Measurements from ENCODE around the gene CCDC116. TPM values are rescaled to one million over a fixed set of nuclear protein-coding genes. Genes with fewer than 3 reads are reported as not detected.
"Not testable (repeated sequence)": the region's sequence is repeated elsewhere in the genome, so short reads cannot be mapped to it uniquely, and the experiment has no call there.

Gene CCDC116
- total RNA-seq (2014; rRNA removed; shearing (Covaris generic)), result 0.05 TPM in 2 replicates

GRCh38 chr22:21632237-21632895, at the start of gene CCDC116:
Gene CCDC116, plus strand, starts transcription at chr22:21632760. Its CDS starts 422 bp downstream, at chr22:21633182.
- DNase-seq (ENCODE audit: low read depth), result no peak

GRCh38 chr22:21582801-21583740, 49.5 kb upstream of the CCDC116 start:
- no peak for DNase-seq (ENCODE audit: low read depth)

- no peak for DNase-seq (ENCODE audit: low read depth)
These were observed 47.2 kb upstream of the CCDC116 start for GRCh38 chr22:21585389-21585788.

DNA sequence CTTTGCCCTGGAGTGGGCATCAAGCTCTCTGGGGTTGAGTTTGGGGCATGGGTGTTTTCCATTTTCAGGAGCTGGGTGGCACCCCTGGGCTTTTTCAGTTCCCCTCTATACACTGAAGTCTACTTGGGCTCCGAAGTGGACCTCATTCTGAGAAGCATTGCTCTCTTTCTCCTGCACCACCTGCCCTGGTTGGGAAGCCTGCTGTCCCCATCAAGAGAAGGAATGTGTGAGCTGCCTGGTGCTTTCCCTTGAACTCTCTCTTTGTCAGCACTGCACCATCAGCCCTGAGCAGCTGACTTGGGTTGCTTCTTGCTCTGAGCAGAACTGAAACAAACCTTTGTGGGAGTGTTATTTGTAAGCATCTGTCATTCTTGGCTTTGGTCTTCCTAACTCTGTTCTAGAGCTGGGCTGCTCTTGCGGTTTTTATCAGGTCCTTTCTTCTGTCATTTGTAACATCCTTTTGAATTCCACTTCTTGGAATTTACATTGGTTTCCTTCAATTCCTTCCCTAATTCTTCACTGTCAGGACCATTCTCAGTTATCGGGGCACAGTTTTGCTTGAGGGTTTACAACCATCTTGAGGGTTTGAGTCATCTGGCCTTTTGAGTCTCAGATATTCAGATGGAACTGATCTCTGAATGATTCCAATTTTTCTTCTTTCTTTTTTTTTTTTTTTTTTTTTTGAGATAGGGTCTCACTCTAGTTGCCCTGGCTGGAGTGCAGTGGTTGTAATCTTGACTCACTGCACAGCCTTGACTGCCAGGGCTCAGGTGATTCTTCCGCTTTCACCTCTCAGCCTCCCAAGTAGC, 44.6 kb upstream of the CCDC116 start:
- peak; percentile 56 for DNase-seq (ENCODE audit: low read depth)

DNA sequence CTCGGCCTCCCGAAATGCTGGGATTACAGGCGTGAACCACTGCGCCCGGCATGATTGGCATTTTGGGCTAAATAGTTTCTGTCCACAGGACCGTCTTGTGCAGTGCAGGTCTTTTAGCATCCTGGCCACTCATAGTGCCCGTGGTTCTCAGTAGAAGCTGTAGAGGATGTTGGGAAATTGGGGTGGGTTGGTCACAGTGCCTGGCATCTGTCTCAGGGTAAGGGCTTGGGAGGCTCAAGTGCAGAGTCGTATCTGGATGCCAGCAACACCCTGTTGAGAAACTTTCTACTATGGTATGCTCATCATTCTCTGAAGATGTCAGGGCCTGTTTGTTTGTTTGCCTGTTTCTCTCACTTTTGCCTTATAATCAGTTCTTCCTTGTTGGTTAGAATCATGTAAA, 43.2 kb upstream of the CCDC116 start:
- no peak for DNase-seq (ENCODE audit: low read depth)

- DNase-seq (ENCODE audit: low read depth), result no peak
These were observed 41.5 kb upstream of the CCDC116 start for GRCh38 chr22:21590809-21591641.

DNA sequence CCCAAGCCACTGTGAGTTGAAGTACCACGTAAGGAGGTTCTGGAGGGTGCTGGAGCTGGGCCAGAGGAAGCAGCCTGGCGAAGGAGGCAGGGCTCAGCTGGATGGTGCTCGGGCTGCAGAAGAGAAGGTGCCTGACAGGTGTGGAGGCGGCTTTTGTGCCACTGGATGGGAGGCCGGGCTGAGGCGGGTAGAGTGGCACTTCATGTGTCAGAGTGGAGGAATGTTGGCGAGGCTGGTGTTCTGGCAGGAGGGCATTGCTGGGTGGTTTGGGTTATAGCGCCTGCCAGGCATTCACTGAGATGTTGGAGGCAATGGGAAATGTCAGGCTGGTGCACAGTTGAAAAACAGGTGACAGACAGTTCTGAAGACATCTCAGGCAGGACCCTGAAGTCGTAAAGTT, 40.9 kb upstream of the CCDC116 start:
- peak; percentile 37 for DNase-seq (ENCODE audit: low read depth)

GRCh38 chr22:21592422-21592821, 40.1 kb upstream of the CCDC116 start:
- DNase-seq (ENCODE audit: low read depth), result no peak

- DNase-seq (ENCODE audit: low read depth), result no peak
These were observed 38.9 kb upstream of the CCDC116 start for GRCh38 chr22:21593406-21594232.

GRCh38 chr22:21594865-21595452, 37.6 kb upstream of the CCDC116 start:
- no peak for DNase-seq (ENCODE audit: low read depth)

GRCh38 chr22:21596356-21597135, 36.0 kb upstream of the CCDC116 start:
- DNase-seq (ENCODE audit: low read depth), result not testable (repeated sequence)

- DNase-seq (ENCODE audit: low read depth), result no peak
These were observed 34.3 kb upstream of the CCDC116 start for GRCh38 chr22:21598302-21598701.

DNA sequence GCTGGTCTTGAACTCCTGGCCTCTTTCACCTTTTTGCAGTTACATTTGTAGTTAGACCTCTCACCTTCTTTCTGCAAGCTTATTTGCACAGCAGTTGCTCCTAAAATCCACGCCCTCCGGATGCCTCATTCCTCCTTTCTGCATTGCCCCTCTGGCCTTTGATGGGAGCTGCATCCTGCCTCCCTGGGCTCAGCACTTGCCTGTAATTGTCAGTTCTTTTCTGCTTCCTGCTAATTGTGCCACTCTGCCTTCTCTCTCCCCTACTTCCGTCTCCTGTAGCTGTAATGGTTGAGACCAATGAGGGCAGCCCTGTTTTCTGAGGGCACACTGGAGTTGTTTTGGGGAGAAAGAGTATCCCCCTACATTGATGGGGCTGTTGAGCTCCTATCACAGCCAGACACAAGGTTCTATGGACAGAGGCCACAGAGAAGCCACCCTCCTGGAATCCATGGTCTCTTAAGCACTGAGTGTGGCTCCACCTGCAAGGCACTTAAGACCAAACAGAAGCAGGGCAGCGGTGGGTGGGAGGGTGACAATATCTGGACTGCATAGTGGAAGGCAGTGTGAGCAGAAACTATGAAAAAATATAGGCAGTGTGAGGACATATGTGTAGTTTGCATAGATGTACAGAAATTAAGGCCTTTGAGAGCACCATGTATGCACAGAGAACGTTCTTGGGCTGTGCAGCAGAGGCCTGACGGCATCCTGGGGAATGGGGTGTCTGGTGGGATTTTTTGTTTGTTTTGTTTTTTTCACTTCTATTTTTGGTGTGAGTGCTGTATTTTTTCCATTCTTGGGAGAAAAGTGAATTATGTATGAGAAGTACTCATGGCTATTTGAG, 33.3 kb upstream of the CCDC116 start:
- DNase-seq (ENCODE audit: low read depth), result no peak

GRCh38 chr22:21602579-21602978, 30.0 kb upstream of the CCDC116 start:
- DNase-seq (ENCODE audit: low read depth), result no peak

GRCh38 chr22:21603973-21604372, 28.6 kb upstream of the CCDC116 start:
- no peak for DNase-seq (ENCODE audit: low read depth)

- DNase-seq (ENCODE audit: low read depth), result no peak
These were observed 26.5 kb upstream of the CCDC116 start for GRCh38 chr22:21605887-21606564.

GRCh38 chr22:21606775-21607174, 25.8 kb upstream of the CCDC116 start:
- peak; percentile 88 for DNase-seq (ENCODE audit: low read depth)
